GM10266 (cell line): ENCODE results near the gene UPK1A.
"Not testable (repeated sequence)": the region's sequence is repeated elsewhere in the genome, so short reads cannot be mapped to it uniquely, and the experiment has no call there.

Experiments
- DNase-seq: peaks from one replicate; pipeline ENCODE4 v3.0.0; 2012; ENCODE audit errors: extremely low spot score
- CTCF ChIP-seq: IDR thresholded peaks from 2 replicates; pipeline ENCODE4 v1.5.1; 2012; ENCODE audit warnings: mild to moderate bottlenecking, low read depth; ENCODE audit not compliant: control insufficient read depth, insufficient read depth; ENCODE audit errors: missing control alignments

Gene UPK1A

DNA sequence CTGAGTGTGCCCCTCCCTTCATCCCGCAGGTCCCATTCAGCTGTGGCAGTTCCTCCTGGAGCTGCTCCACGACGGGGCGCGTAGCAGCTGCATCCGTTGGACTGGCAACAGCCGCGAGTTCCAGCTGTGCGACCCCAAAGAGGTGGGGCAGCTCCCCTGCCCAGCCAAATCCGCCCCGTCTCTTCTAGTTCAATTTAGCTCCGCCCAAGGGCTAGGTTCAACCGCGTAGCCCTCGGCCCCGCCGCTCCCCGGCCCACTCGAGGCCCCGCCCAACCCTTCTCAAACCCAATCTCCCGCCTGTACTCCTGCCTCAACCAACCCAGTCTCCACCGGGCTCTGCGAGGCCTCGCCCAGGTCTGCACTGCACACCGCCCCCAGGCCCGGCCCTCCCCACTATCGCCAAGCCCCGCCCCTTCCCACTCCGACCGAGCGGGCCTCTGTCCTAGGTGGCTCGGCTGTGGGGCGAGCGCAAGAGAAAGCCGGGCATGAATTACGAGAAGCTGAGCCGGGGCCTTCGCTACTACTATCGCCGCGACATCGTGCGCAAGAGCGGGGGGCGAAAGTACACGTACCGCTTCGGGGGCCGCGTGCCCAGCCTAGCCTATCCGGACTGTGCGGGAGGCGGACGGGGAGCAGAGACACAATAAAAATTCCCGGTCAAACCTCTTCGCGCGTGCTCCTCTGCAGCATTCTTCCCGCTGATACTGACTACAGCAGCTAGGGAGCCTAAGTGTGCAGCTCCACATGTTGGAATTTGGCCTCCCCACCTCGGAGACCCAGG lies 21.9 kb upstream of the UPK1A start:
- peak; percentile 97 for DNase-seq
- TF ChIP-seq CTCF: no peak

DNA sequence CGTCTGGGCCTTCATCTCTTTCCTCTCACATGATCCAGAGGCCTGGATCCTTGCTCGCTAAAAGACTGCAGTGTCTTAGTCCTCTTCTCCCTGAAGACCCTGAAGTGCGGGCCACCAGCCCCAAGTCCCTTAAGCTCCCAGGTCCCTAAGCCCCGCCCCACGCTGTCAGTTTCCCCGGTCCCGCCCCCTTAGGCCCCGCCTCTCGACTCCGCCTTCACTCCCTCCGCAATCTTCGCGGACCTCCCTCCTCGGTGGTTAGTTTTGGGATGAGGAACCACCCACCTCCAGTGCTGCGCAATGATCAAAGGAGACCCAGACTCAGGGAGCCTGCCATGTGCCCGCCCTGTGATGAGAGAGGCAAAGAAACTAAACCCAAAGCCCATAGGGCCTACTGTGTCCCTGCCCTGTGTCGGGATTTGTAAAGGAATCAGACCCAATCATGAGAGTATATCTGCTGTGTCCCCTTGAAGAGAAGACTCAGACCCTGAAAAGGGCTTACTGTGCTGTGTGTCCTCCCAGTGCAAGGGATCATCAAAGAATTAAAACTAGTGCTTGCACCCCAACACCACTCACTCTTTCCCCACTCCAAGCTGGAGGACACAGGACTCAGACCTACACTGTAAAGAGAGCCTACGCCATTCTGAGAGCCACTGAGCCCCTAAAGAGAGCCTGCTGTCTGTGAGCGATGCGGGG lies 21.2 kb upstream of the UPK1A start:
- no peak for TF ChIP-seq CTCF
- DNase-seq: peak; percentile 76

GRCh38 chr19:35645680-35646511 lies 20.4 kb upstream of the UPK1A start:
- no peak for DNase-seq
- no peak for TF ChIP-seq CTCF

- peak; percentile 96 for DNase-seq
- no peak for TF ChIP-seq CTCF
Observed at GRCh38 chr19:35648017-35648961, 18.0 kb upstream of the UPK1A start, which contains the start of gene COX6B1. COX6B1 (plus strand) TSS chr19:35648323; CDS start chr19:35651244, 2,921 bp downstream.

DNA sequence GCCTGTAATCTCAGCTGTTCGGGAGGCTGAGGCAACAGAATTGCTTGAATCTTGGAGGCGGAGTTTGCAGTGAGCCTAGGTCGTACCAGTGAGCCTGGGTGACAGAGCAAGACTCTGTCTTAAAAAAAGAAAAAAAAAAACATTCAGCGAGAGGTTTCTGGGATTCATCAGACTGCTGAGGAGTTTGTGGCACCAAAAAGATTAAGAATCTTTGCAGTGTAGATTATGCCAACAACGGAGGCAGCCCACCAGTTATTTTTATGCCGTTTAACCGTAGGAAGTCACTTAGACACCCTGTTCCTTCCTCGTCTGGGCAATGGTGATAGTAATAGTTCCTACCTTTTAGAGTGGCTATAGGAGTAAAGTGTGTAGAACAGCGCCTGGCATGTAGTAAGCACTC lies 15.7 kb upstream of the UPK1A start:
- DNase-seq: no peak
- TF ChIP-seq CTCF: no peak

GRCh38 chr19:35654828-35655227 lies 11.5 kb upstream of the UPK1A start:
- DNase-seq: not testable (repeated sequence)

- DNase-seq: no peak
- TF ChIP-seq CTCF: no peak
Observed at GRCh38 chr19:35655600-35655999, 10.7 kb upstream of the UPK1A start.
